K562 (cell line): Measurements from ENCODE around the gene PSME1. TPM values are rescaled to one million over a fixed set of nuclear protein-coding genes. Genes with fewer than 3 reads are reported as not detected.

Experiments used
- ATAC-seq: fragments of 200-7000 bp; cut with Tn5 transposase; 3 replicates; pipeline ENCODE4 v1.9.1; 2020; ENCODE audit warnings: moderate library complexity
- BruUV-seq: library from RNA; stranded (reverse); fragments of 400-500 nt; replicated peaks from 2 replicates; lab custom pipeline; 2021; lab: Mats Ljungman, UMichigan
- CTCF ChIA-PET: fragments of 300-600 bp; formaldehyde crosslinking; extraction: SDS; loops from one replicate; lab custom pipeline; 2021; ENCODE audit warnings: low intra/inter-chr PET ratio; lab: Yijun Ruan, JAX
- POLR2A ChIA-PET: fragments of 300-600, 350-650 bp; sonication (Branson Sonifier 250); formaldehyde crosslinking; extraction: SDS; loops from one replicate; lab custom pipeline; 2021; ENCODE audit warnings: antibody characterized with exemption, inconsistent platforms; lab: Yijun Ruan, JAX
- DNase-seq, 4 experiments: peaks; one replicate each; pipeline versions ENCODE4 v3.0.0 to v3.0.0-alpha.2; 2011 to 2018; ENCODE audit warnings: low spot score in 3 of 4, mixed read lengths in 3 of 4; ENCODE audit errors: extremely low read depth in 1 of 4
- FAIRE-seq: peaks from 2 replicates; lab custom pipeline; 2011; peaks lifted over from hg19 to GRCh38; lab: Jason Lieb, UNC
- H2AFZ ChIP-seq: 2 replicates; pipeline ENCODE4 v1.6.0; 2011; ENCODE audit warnings: low read depth, low read length, control low read depth, inconsistent platforms
- H3K27ac ChIP-seq: fragments of 200-600 bp; 3 replicates; pipeline ENCODE4 v1.8.0; 2011; ENCODE audit warnings: low read depth, mild to moderate bottlenecking, control low read depth, inconsistent platforms, low read length, moderate library complexity, mixed read lengths; ENCODE audit errors: extremely low read depth
- H3K27me3 ChIP-seq, 2 experiments: fragments of 300-600 bp in 1 of 2; 2 replicates in 1 of 2; 3 replicates in 1 of 2; pipeline versions ENCODE4 v1.6.0 to v1.8.0; 2011; ENCODE audit warnings: inconsistent platforms in 2 of 2, low read length in 2 of 2, mild to moderate bottlenecking in 1 of 2, mixed read lengths in 1 of 2, moderate library complexity in 1 of 2; ENCODE audit not compliant: control insufficient read depth in 2 of 2, insufficient read depth in 2 of 2
- H3K36me3 ChIP-seq: fragments of 300-600 bp; 3 replicates; pipeline ENCODE4 v1.8.0; 2011; ENCODE audit warnings: mild to moderate bottlenecking, low read length, inconsistent platforms; ENCODE audit not compliant: control insufficient read depth, insufficient read depth
- H3K4me1 ChIP-seq, 2 experiments: fragments of 200-600 bp in 1 of 2; replicated peaks in 1 of 2; 2 replicates in 1 of 2; 3 replicates in 1 of 2; pipeline versions ENCODE4 v1.5.1 to v1.8.0; 2011; ENCODE audit warnings: inconsistent platforms in 2 of 2, low read length in 2 of 2, mild to moderate bottlenecking in 1 of 2, mixed read lengths in 1 of 2, moderate library complexity in 1 of 2; ENCODE audit not compliant: control insufficient read depth in 2 of 2, insufficient read depth in 2 of 2
- H3K4me2 ChIP-seq: 2 replicates; pipeline ENCODE4 v1.6.1; 2011; ENCODE audit warnings: low read length, control low read depth, inconsistent platforms, mixed read lengths; ENCODE audit not compliant: insufficient read depth
- H3K4me3 ChIP-seq: fragments of 200-600 bp; sonication (generic), shearing (Covaris generic); 2 replicates; pipeline ENCODE4 v1.5.1; 2016; ENCODE audit warnings: control low read depth, inconsistent platforms
- H3K79me2 ChIP-seq: fragments of 200-600 bp; 3 replicates; pipeline ENCODE4 v1.8.0; 2011; ENCODE audit warnings: low read length, inconsistent platforms; ENCODE audit not compliant: control insufficient read depth, insufficient read depth
- H3K9ac ChIP-seq, 2 experiments: 2 replicates each; pipeline versions ENCODE4 v1.6.0 to v1.6.1; 2011; ENCODE audit warnings: low read depth in 2 of 2, low read length in 2 of 2, control low read depth in 1 of 2, inconsistent platforms in 1 of 2, mild to moderate bottlenecking in 1 of 2, mixed read lengths in 1 of 2; ENCODE audit not compliant: insufficient read depth in 1 of 2
- H3K9me1 ChIP-seq: one replicate; pipeline ENCODE4 v1.6.0; 2011; ENCODE audit warnings: inconsistent platforms, mild to moderate bottlenecking, low read length, moderate library complexity; ENCODE audit not compliant: control insufficient read depth, insufficient read depth
- H3K9me3 ChIP-seq: replicated peaks from 2 replicates; pipeline ENCODE4 v1.5.1; 2011; ENCODE audit warnings: low read depth, low read length, inconsistent platforms; ENCODE audit not compliant: control insufficient read depth, insufficient read depth
- H4K20me1 ChIP-seq: replicated peaks from 2 replicates; pipeline ENCODE4 v1.6.1; 2011; ENCODE audit warnings: low read length, inconsistent platforms, mixed read lengths; ENCODE audit not compliant: control insufficient read depth, insufficient read depth
- SMC3 ChIP-seq: conservative IDR thresholded peaks from 2 replicates; pipeline ENCODE4 v1.6.1; 2011; ENCODE audit warnings: low read depth, low read length, improper control_type of control experiment; ENCODE audit not compliant: insufficient read depth
- ZNF512 ChIP-seq: IDR thresholded peaks from 2 replicates; pipeline ENCODE4 v1.6.1; 2016; ENCODE audit warnings: missing genetic modification characterization, missing compliant biosample characterization
- WGBS: fragments of 100-300 bp; shearing (Covaris generic); methylation state at CpG from one replicate; pipeline ENCODE4 v1.1.6; 2016; ENCODE audit warnings: low coverage, mixed read lengths; ENCODE audit not compliant: insufficient coverage; ENCODE audit errors: missing lambda C conversion rate; 5-methylcytosine and 5-hydroxymethylcytosine counted together
- in situ Hi-C: fragments of 300-500 bp; cut with MboI; formaldehyde crosslinking; loops from 4 replicates; pipeline ENCODE4 v1.15.0; 2018; ENCODE audit warnings: inconsistent platforms, mixed read lengths
- intact Hi-C: fragments of 100-400 bp; cut with micrococcal nuclease; formaldehyde crosslinking; loops from 2 replicates; pipeline ENCODE4 v1.14.2; 2022
- polyA plus RNA-seq, 8 experiments: library from polyadenylated mRNA; depleted of rRNA in 4 of 8; stranded (reverse) in 5 of 8; unstranded in 3 of 8; fragments of >200 nt; fragmentation: Nextera tagmentation in 2 of 8; fragmentation: Illumina TruSeq in 1 of 8; extraction: Ambion mirVana in 2 of 8; extraction: Trizol in 1 of 8; gene quantifications; 2 replicates each; pipeline versions ENCODE4 v1.2.1 to v1.2.3, GENCODE V29; 2011 to 2014; ENCODE audit warnings: inconsistent platforms in 1 of 8, missing spikeins in 1 of 8
- total RNA-seq, 7 experiments: library from RNA; depleted of rRNA in 6 of 7; stranded (reverse); fragments of >200 nt in 6 of 7; fragmentation: Illumina TruSeq in 2 of 7; extraction: Trizol in 2 of 7; gene quantifications; 2 replicates each; pipeline versions ENCODE4 v1.2.1 to v1.2.3, GENCODE V29; 2011 to 2021; ENCODE audit warnings: low replicate concordance in 1 of 7

PSME1 gene
- total and polyA plus RNA-seq, 9 of the 15 experiments (the other 6 are each of a cell fraction or from before 2014, with no cell fraction given): 20.3 to 180 (median 67.5) TPM

GRCh38 chr14:24116128-24116814 is 19.7 kb upstream of the PSME1 start:
- Histone ChIP-seq H3K27me3 (no peaks in the 10 kb centered on the region), H3K9me3 (no peaks in the 10 kb centered on the region), H2AFZ (no peak overlapping the region), H3K79me2 (peaks cover 18% of the 10 kb centered on the region), H3K9ac (peak overlapping the region; percentile 48 to 89; a peak in 2 of 4 replicates), H3K4me2 (peak overlapping the region; percentile 94), H3K27ac (no peak overlapping the region), H4K20me1 (no peaks in the 10 kb centered on the region), H3K9me1 (no peaks in the 10 kb centered on the region), H3K4me1 (peaks cover 10% of the 10 kb centered on the region in 2 experiments; a peak in 4 of 5 replicates), H3K36me3 (peaks cover 46% of the 10 kb centered on the region; the same call in 2 of the 3 replicates), H3K4me3 (peak overlapping the region; percentile 51; the same call in 1 of the 2 replicates)
- ChIA-PET POLR2A (interaction anchor here (0.7 to 5.0 kb wide), 4 partner anchors 10 to 25 kb away, joined by 3 to 38 read pairs (median 9); partner anchors contain the start of genes EMC9 and PSME1), CTCF (no interaction called here)
- FAIRE-seq (peak; percentile 65), DNase-seq (no peak), ATAC-seq (no peak)
- intact Hi-C loops (no loop called here), in situ Hi-C loops (no loop called here)
- WGBS: 66% methylated on average over 6 of the region's 6 CpGs
- TF ChIP-seq SMC3 (no peak), ZNF512 (tag) (no peak)
- BruUV-seq: no TSS peak
